ENCODE data around the gene TIAM1. TPM values are rescaled to one million over a fixed set of nuclear protein-coding genes. Genes with fewer than 3 reads are reported as not detected.

The TIAM1 gene
- total RNA-seq, 1 donor from 2014 or later = 17.8 TPM

GRCh38 chr21:31132574-31133242 is 211.4 kb downstream of the TIAM1 start:
- no peaks in the 10 kb centered on the region for H4K20me1 ChIP-seq (ENCODE audit: insufficient read depth, low read length)
- no peak overlapping the region for H3K9ac ChIP-seq (ENCODE audit: low read length)
- no peaks in the 10 kb centered on the region for H3K9me3 ChIP-seq (ENCODE audit: insufficient read depth, low read depth, low read length)
- H3K27ac ChIP-seq (ENCODE audit: low read depth, low read length) = no peak overlapping the region
- Mint-ChIP-seq H3K9me3 (ENCODE audit: unreplicated experiment) (no peaks in the 10 kb centered on the region), H3K4me1 (ENCODE audit: low read depth, unreplicated experiment) (peaks cover 6% of the 10 kb centered on the region), H3K27ac (ENCODE audit: unreplicated experiment) (no peak overlapping the region), H3K36me3 (ENCODE audit: low read depth, unreplicated experiment) (peaks cover 23% of the 10 kb centered on the region), H3K4me3 (ENCODE audit: unreplicated experiment) (no peak overlapping the region), H3K27me3 (ENCODE audit: low read depth, unreplicated experiment) (no peaks in the 10 kb centered on the region)
- no peaks in the 10 kb centered on the region for H3K27me3 ChIP-seq (ENCODE audit: insufficient read depth, low read length)
- H3K4me1 ChIP-seq (ENCODE audit: insufficient read depth, low read length) = no peaks in the 10 kb centered on the region
- no peak overlapping the region for H2AFZ ChIP-seq (ENCODE audit: low read depth, low read length)
- no peak overlapping the region for H3K4me2 ChIP-seq (ENCODE audit: low read length)
- DNase-seq (ENCODE audit: low read depth) = peak; percentile 18
- no peak for FAIRE-seq
- TF ChIP-seq EZH2 (IDR thresholded peaks at IDR 0.05; ENCODE audit: insufficient read depth, low read length) = no peak
- TF ChIP-seq, protein P1, sequence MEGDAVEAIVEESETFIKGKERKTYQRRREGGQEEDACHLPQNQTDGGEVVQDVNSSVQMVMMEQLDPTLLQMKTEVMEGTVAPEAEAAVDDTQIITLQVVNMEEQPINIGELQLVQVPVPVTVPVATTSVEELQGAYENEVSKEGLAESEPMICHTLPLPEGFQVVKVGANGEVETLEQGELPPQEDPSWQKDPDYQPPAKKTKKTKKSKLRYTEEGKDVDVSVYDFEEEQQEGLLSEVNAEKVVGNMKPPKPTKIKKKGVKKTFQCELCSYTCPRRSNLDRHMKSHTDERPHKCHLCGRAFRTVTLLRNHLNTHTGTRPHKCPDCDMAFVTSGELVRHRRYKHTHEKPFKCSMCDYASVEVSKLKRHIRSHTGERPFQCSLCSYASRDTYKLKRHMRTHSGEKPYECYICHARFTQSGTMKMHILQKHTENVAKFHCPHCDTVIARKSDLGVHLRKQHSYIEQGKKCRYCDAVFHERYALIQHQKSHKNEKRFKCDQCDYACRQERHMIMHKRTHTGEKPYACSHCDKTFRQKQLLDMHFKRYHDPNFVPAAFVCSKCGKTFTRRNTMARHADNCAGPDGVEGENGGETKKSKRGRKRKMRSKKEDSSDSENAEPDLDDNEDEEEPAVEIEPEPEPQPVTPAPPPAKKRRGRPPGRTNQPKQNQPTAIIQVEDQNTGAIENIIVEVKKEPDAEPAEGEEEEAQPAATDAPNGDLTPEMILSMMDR (IDR thresholded peaks at IDR 0.05; ENCODE audit: insufficient read depth, low read depth, low read length) = no peak
- H3K4me3 ChIP-seq (ENCODE audit: insufficient read depth, low read depth, low read length) = no peak overlapping the region
- H3K36me3 ChIP-seq (ENCODE audit: insufficient read depth, low read length) = no peaks in the 10 kb centered on the region
- no peaks in the 10 kb centered on the region for H3K79me2 ChIP-seq (ENCODE audit: insufficient read depth, low read length)

GRCh38 chr21:31130821-31131220 is 213.2 kb downstream of the TIAM1 start:
- Mint-ChIP-seq H3K27me3 (ENCODE audit: low read depth, unreplicated experiment) (no peaks in the 10 kb centered on the region), H3K4me3 (ENCODE audit: unreplicated experiment) (no peak overlapping the region), H3K4me1 (ENCODE audit: low read depth, unreplicated experiment) (peaks cover 4% of the 10 kb centered on the region), H3K27ac (ENCODE audit: unreplicated experiment) (no peak overlapping the region), H3K9me3 (ENCODE audit: unreplicated experiment) (no peaks in the 10 kb centered on the region), H3K36me3 (ENCODE audit: low read depth, unreplicated experiment) (peaks cover 19% of the 10 kb centered on the region)
- no peaks in the 10 kb centered on the region for H3K36me3 ChIP-seq (ENCODE audit: insufficient read depth, low read length)
- no peak overlapping the region for H3K9ac ChIP-seq (ENCODE audit: low read length)
- H3K27ac ChIP-seq (ENCODE audit: low read depth, low read length) = no peak overlapping the region
- H3K9me3 ChIP-seq (ENCODE audit: insufficient read depth, low read depth, low read length) = no peaks in the 10 kb centered on the region
- TF ChIP-seq, protein P1 (IDR thresholded peaks at IDR 0.05; ENCODE audit: insufficient read depth, low read depth, low read length) = no peak
- no peak for TF ChIP-seq EZH2 (IDR thresholded peaks at IDR 0.05; ENCODE audit: insufficient read depth, low read length)
- no peak overlapping the region for H3K4me2 ChIP-seq (ENCODE audit: low read length)
- H3K27me3 ChIP-seq (ENCODE audit: insufficient read depth, low read length) = no peaks in the 10 kb centered on the region
- H3K4me3 ChIP-seq (ENCODE audit: insufficient read depth, low read depth, low read length) = no peak overlapping the region
- no peak for DNase-seq (ENCODE audit: low read depth)
- no peak for FAIRE-seq
- no peaks in the 10 kb centered on the region for H3K79me2 ChIP-seq (ENCODE audit: insufficient read depth, low read length)
- no peak overlapping the region for H2AFZ ChIP-seq (ENCODE audit: low read depth, low read length)
- no peaks in the 10 kb centered on the region for H3K4me1 ChIP-seq (ENCODE audit: insufficient read depth, low read length)
- no peaks in the 10 kb centered on the region for H4K20me1 ChIP-seq (ENCODE audit: insufficient read depth, low read length)

DNA sequence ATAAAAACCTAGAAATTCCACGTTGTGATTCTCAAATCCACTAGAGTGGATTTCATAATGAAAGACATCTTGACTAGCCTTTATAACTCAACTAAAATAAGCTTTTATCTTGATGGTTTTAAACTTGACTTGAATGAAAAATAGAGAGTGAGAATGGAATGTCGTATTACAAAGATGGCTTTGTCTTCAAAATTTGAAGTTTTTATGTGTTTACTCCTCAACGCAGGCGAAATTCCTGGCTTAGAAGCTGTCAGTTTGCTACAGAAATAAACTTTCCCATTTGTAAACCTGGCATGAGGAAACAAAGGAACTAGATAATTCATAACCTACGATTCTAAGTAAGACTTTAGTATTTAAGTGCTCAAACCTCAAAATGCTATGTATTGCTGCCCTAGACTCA is 215.8 kb downstream of the TIAM1 start:
- no peak overlapping the region for H3K9ac ChIP-seq (ENCODE audit: low read length)
- Mint-ChIP-seq H3K27ac (ENCODE audit: unreplicated experiment) (no peak overlapping the region), H3K9me3 (ENCODE audit: unreplicated experiment) (no peaks in the 10 kb centered on the region), H3K36me3 (ENCODE audit: low read depth, unreplicated experiment) (peaks cover 21% of the 10 kb centered on the region), H3K27me3 (ENCODE audit: low read depth, unreplicated experiment) (no peaks in the 10 kb centered on the region), H3K4me1 (ENCODE audit: low read depth, unreplicated experiment) (no peaks in the 10 kb centered on the region), H3K4me3 (ENCODE audit: unreplicated experiment) (no peak overlapping the region)
- H3K4me3 ChIP-seq (ENCODE audit: insufficient read depth, low read depth, low read length) = no peak overlapping the region
- no peak for TF ChIP-seq EZH2 (IDR thresholded peaks at IDR 0.05; ENCODE audit: insufficient read depth, low read length)
- TF ChIP-seq, protein P1 (IDR thresholded peaks at IDR 0.05; ENCODE audit: insufficient read depth, low read depth, low read length) = no peak
- no peak overlapping the region for H2AFZ ChIP-seq (ENCODE audit: low read depth, low read length)
- H3K9me3 ChIP-seq (ENCODE audit: insufficient read depth, low read depth, low read length) = no peaks in the 10 kb centered on the region
- no peaks in the 10 kb centered on the region for H3K36me3 ChIP-seq (ENCODE audit: insufficient read depth, low read length)
- no peaks in the 10 kb centered on the region for H3K27me3 ChIP-seq (ENCODE audit: insufficient read depth, low read length)
- DNase-seq (ENCODE audit: low read depth) = peak; percentile 16
- no peaks in the 10 kb centered on the region for H4K20me1 ChIP-seq (ENCODE audit: insufficient read depth, low read length)
- no peak for FAIRE-seq
- no peaks in the 10 kb centered on the region for H3K79me2 ChIP-seq (ENCODE audit: insufficient read depth, low read length)
- H3K27ac ChIP-seq (ENCODE audit: low read depth, low read length) = no peak overlapping the region
- H3K4me2 ChIP-seq (ENCODE audit: low read length) = no peak overlapping the region
- H3K4me1 ChIP-seq (ENCODE audit: insufficient read depth, low read length) = no peaks in the 10 kb centered on the region
